Bone marrow (tissue), 2 donors: ENCODE data around the gene RAG2.
A peak's percentile ranks its signal among the peaks of the same experiment; 100 is the strongest.
"Not testable (repeated sequence)": the region's sequence is repeated elsewhere in the genome, so short reads cannot be mapped to it uniquely, and the experiment has no call there.

Experiments used
- DNase-seq, 2 donors: peaks; one replicate each; lab custom pipeline; 2025; lab: John Stamatoyannopoulos, UW

RAG2 gene

DNA sequence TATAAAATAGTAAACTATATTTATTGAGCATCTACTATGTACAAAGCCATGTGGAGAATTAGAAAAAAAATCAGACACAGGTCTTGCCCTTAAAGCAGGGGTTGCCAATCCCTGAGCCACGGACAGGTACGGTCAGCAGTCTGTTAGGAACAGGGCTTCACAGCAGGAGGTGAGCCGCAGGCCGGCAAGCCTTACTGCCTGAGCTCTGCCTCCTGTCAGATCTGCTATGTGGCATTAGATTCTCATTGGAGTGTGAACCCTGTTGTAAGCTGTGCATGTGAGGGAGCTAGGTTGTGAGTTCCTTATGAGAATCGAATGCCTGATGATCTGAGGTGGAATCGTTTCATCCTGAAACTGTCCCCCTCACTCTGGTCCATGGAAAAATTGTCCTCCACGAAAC, 2.1 kb upstream of the RAG2 start:
- no peak for DNase-seq

- no peak for DNase-seq
These were observed 1.2 kb downstream of the RAG2 start for GRCh38 chr11:36596880-36597279.

DNA sequence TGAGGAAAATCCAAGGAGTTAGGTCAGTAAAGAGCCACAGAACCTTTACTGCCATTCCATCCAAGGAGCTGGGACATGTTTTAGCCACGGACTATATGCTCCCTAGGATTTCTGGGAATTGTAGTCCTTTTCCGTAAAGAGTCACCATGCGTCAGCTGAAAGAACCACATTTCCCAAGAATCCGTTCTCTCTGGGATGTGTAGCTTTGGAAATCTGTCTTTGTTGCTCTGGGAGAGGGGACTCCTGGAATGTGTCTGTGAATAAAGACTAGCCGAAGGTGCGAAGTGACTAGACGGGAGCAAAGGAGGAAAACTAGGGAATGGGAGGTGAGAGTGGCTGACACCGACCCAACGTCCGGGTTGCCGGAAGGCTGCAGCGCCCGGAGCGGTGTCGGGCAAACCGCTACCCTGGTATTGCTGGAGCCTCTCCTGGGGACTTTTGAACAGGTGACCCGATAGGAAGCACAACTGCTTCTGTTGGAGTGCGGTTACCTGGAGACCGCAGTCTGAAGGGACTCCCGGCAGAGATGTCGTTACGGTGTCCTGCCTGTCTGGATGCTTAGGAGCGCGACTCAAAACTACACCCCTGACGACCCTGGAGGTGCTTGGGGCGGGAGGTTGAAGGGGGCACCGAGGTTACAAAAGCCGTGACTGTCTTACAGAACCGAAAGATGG, 3.6 kb downstream of the RAG2 start, which contains the start of gene IFTAP:
IFTAP (plus strand) TSS at position 187 of the 674 bp plus-strand sequence. CDS start 15,602 bp downstream, outside the sequence.
- DNase-seq = peak in 1 of 2 donors; percentile 30

- DNase-seq = no peak
These were observed 6.6 kb downstream of the RAG2 start for GRCh38 chr11:36591433-36591832.

DNA sequence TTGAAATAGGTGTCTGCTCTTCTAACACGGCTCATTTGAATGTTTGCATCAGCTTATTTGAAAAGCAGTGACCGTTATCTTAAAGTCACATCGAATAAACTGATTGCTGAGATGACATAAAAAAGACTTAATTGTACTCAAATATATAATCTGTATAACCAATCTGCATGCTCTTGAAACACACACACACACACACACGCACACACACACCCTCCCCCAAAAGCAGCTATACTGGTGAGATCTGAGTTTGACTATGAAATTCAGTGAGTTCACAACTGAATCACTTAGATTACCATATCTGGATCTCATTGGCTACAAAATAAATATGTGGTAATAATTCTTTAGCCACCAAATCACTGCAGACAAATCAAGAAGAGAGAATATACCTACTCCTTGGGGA, 7.5 kb downstream of the RAG2 start:
- DNase-seq = no peak

GRCh38 chr11:36588099-36588498, 9.9 kb downstream of the RAG2 start:
- no peak for DNase-seq

DNA sequence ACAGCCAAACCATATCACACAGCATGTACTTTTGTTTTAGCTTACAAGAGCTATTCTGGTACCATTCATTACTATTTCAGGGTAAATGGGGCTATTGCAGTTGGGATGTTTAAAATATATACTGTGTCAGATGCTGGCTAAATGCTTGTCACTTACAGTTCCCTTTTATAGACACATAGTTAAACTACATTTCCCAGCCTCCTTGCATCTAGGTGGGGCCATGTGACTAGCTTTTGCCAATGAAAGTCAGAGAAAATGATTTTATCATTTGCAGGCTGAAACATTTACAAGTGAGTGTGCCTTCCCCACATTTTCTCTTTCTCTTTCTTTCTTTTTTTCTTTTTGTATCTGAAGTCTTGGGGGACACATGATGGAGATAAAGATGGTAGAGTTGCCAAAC, 11.5 kb downstream of the RAG2 start:
- DNase-seq = no peak

GRCh38 chr11:36583667-36584066, 14.4 kb downstream of the RAG2 start:
- no peak for DNase-seq

DNA sequence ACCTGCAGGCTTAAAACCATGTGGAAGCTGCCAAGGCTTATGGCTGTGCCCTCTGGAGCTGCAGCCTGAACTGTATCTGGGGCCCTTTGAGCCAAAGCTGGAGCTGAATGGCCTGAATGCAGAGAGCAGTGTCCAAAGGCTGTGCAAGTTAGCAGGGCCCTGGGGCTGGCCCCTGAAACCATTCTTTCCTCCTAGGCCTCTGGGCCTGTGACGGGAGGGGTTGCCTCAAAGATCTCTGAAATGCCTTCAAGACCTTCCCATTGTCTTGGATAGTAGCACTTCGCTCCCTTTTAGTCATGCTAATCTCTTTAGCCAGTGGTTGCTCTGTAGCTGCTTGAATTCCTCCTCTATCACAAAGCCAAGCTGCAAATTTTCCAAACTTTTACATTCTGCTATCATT, 16.5 kb downstream of the RAG2 start:
- no peak for DNase-seq

- DNase-seq = no peak
These were observed 19.6 kb downstream of the RAG2 start for GRCh38 chr11:36578458-36578857.

GRCh38 chr11:36577859-36578258, 20.2 kb downstream of the RAG2 start:
- DNase-seq = no peak

DNA sequence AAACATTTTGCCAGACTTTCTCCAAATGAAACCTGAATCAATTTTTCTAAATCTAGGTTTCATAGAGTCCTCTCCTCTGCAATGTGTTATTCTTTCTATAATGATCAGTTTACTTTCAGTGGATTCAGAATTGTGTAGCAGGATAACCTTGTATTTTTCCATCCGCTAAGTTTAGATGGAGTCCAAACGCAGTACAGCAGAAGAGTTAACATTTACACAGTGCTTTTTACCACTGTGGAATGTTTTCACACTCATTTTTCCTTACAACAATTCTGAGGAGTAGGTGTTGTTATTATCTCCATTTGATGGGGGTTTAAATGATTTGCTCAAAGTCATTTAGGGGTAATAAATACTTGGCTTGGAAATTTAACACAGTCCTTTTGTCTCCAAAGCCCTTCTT, 20.7 kb downstream of the RAG2 start:
- DNase-seq = no peak

GRCh38 chr11:36574486-36574885, 23.6 kb downstream of the RAG2 start:
- no peak for DNase-seq

DNA sequence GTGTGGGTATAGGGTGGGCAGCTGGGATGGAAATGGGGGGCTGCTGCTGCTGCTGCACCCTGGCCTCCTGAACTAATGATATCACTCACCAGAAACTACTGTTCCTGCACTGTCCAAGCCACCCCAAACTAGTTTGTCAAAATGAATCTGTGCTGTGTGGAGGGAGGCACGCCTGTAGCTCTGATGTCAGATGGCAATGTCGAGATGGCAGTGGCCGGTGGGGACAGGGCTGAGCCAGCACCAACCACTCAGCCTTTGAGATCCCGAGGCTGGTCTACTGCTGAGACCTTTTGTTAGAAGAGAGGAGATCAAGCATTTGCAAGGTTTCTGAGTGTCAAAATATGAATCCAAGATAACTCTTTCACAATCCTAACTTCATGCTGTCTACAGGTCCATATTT, 28.9 kb downstream of the RAG2 start:
- no peak for DNase-seq

GRCh38 chr11:36567694-36568093, 30.3 kb downstream of the RAG2 start, which contains the start of gene RAG1:
Gene RAG1 (plus strand): TSS chr11:36568007. CDS start chr11:36573305, 5,298 bp downstream.
- DNase-seq = no peak

- no peak for DNase-seq
These were observed 31.5 kb downstream of the RAG2 start for GRCh38 chr11:36566407-36567053.

DNA sequence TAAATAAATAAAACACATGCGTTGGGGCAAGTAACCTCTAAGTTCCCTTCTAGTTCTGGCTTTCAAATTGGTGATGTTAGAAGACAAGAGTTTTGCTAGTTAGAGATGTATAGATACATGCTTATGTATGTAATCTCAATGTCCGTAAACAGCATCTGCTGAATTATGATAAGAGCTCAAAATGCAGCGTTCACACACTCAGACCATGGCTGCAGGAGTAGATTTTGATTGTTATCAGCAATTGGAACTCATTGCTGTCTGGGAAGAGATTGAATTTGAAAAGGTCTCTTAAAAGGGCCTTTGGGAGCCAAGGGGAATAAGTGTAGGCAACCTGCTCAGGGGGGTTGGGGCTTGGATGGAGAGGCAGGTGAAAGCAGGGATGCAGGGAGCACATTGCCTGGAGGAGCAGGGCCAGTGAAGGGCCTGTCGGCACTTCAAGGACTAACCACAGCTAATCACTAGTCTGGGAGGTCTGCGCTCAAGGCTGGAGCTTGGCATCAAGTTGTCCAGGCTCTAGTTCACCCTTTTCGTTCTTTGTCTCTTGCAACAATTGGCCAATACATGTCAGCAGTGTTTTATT, 32.9 kb downstream of the RAG2 start:
- no peak for DNase-seq

GRCh38 chr11:36564376-36565030, 33.5 kb downstream of the RAG2 start:
- peak in 1 of 2 donors; percentile 49 for DNase-seq

DNA sequence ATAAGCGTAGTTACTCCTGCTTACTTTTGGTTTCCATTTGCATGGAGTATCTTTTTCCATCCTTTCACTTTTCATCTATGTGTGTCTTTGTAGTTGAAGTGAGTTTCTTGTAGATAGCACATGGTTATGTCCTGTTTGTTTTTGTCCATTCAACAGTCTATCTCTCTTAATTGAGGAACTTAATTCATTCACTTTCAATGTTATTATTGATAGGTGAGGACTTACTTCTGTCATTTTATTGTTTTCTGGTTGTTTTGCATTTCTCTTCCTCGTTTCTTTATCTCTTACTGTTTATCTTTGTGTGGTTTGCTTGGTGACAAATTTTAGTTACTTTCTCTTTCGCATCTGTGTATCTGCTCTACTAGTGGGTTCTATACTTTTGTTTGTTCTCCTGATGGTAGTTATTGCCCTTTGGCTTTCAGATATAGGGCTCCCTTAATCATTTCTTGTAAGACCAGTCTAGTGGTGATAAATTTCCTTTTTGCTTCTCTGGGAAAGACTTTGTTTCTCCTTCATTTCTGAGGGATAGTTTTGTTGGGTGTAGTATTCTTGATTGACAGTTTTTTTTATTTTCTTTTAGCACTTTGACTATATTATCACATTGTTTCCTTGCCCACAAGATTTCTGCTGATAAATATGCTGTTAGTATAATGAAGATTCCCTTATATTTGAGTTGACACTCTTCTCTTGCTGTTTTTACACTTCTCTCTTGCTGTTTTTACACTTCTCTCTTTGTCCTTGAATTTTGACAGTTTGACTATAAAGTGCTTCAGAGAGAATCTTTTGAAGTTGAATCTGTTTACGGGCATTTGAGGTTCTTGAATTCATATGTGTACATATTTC, 39.2 kb downstream of the RAG2 start:
- peak in 1 of 2 donors; percentile 64 for DNase-seq

GRCh38 chr11:36557991-36558390, 40.0 kb downstream of the RAG2 start:
- no peak for DNase-seq

DNA sequence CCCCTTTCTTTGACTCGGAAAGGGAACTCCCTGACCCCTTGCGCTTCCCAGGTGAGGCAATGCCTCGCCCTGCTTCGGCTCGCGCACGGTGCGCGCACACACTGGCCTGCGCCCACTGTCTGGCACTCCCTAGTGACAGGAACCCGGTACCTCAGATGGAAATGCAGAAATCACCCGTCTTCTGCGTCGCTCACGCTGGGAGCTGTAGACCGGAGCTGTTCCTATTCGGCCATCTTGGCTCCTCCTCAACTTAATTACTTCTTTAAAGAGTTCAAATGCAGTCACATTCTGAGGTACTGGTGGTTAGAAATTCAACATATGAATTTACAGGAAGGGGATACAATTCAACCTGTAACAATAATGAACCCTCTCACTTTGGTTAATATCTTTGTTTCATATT, 40.6 kb downstream of the RAG2 start:
- not testable (repeated sequence) for DNase-seq
